BE2C (cell line): Measurements from ENCODE around the gene GAPT.
"Not testable (repeated sequence)": the region's sequence is repeated elsewhere in the genome, so short reads cannot be mapped to it uniquely, and the experiment has no call there.

ENCODE experiments used
- DNase-seq: peaks from one replicate; pipeline ENCODE4 v3.0.0-alpha.2; 2020
- H3K27me3 ChIP-seq: fragments of 250-450 bp; sonication (Bioruptor Pico); 2 replicates; pipeline ENCODE4 v1.5.1; 2020; ENCODE audit warnings: mild to moderate bottlenecking
- H3K36me3 ChIP-seq: fragments of 250-450 bp; sonication (Bioruptor Pico); 2 replicates; pipeline ENCODE4 v1.5.1; 2020; ENCODE audit warnings: mild to moderate bottlenecking
- H3K4me1 ChIP-seq: fragments of 250-450 bp; sonication (Bioruptor Pico); 2 replicates; pipeline ENCODE4 v1.5.1; 2020
- H3K4me3 ChIP-seq: 2 replicates; pipeline ENCODE4 v1.5.1; 2011; ENCODE audit warnings: low read depth, low read length
- H3K9me3 ChIP-seq: fragments of 250-450 bp; sonication (Bioruptor Pico); 2 replicates; pipeline ENCODE4 v1.5.1; 2020
- CTCF ChIP-seq: IDR thresholded peaks from 2 replicates; pipeline ENCODE4 v1.5.1; 2012; ENCODE audit warnings: mild to moderate bottlenecking, low read depth, low read length

The GAPT gene

GRCh38 chr5:58524571-58524970 is 33.3 kb downstream of the GAPT start:
- DNase-seq = no peak
- Histone ChIP-seq H3K4me1 (no peaks in the 10 kb centered on the region), H3K4me3 (no peak overlapping the region), H3K36me3 (no peaks in the 10 kb centered on the region), H3K27me3 (no peaks in the 10 kb centered on the region), H3K9me3 (no peaks in the 10 kb centered on the region)
- no peak for TF ChIP-seq CTCF

GRCh38 chr5:58530942-58531490 is 39.8 kb downstream of the GAPT start:
- H3K4me3 ChIP-seq = no peak overlapping the region
- no peaks in the 10 kb centered on the region for H3K4me1 ChIP-seq
- no peaks in the 10 kb centered on the region for H3K27me3 ChIP-seq
- DNase-seq = no peak
- H3K36me3 ChIP-seq = no peaks in the 10 kb centered on the region
- no peaks in the 10 kb centered on the region; the same call in 1 of the 2 replicates for H3K9me3 ChIP-seq
- no peak for TF ChIP-seq CTCF

GRCh38 chr5:58541935-58542334 is 50.7 kb downstream of the GAPT start:
- not testable (repeated sequence) for H3K4me3 ChIP-seq, H3K36me3 ChIP-seq, H3K4me1 ChIP-seq, H3K27me3 ChIP-seq, H3K9me3 ChIP-seq, DNase-seq

- DNase-seq = no peak
- Histone ChIP-seq H3K4me3 (no peak overlapping the region), H3K36me3 (no peaks in the 10 kb centered on the region), H3K27me3 (no peaks in the 10 kb centered on the region), H3K9me3 (no peaks in the 10 kb centered on the region), H3K4me1 (peaks cover 3% of the 10 kb centered on the region)
- no peak; the same call in none of the 2 replicates for TF ChIP-seq CTCF
Observed at GRCh38 chr5:58542709-58543108, 51.5 kb downstream of the GAPT start.

GRCh38 chr5:58543723-58544122 is 52.5 kb downstream of the GAPT start:
- TF ChIP-seq CTCF = no peak
- no peak overlapping the region for H3K4me3 ChIP-seq
- H3K9me3 ChIP-seq = no peaks in the 10 kb centered on the region
- H3K36me3 ChIP-seq = no peaks in the 10 kb centered on the region
- H3K27me3 ChIP-seq = no peaks in the 10 kb centered on the region
- H3K4me1 ChIP-seq = peaks cover 10% of the 10 kb centered on the region
- DNase-seq = no peak

GRCh38 chr5:58544195-58544594 is 53.0 kb downstream of the GAPT start:
- no peak for TF ChIP-seq CTCF
- no peak for DNase-seq
- Histone ChIP-seq H3K9me3 (no peaks in the 10 kb centered on the region), H3K27me3 (no peaks in the 10 kb centered on the region), H3K4me3 (no peak overlapping the region), H3K36me3 (no peaks in the 10 kb centered on the region), H3K4me1 (peaks cover 10% of the 10 kb centered on the region)

- H3K9me3 ChIP-seq = no peaks in the 10 kb centered on the region
- no peak for TF ChIP-seq CTCF
- DNase-seq = no peak
- peaks cover 10% of the 10 kb centered on the region for H3K4me1 ChIP-seq
- H3K4me3 ChIP-seq = no peak overlapping the region
- no peaks in the 10 kb centered on the region for H3K27me3 ChIP-seq
- H3K36me3 ChIP-seq = no peaks in the 10 kb centered on the region
Observed at GRCh38 chr5:58544926-58545325, 53.7 kb downstream of the GAPT start.
